Suppressor macrophage treated with lipopolysaccharide for 1 hour (primary cell): Measurements from ENCODE around the gene OCRL.
A peak's percentile ranks its signal among the peaks of the same experiment; 100 is the strongest.

Experiments used
- DNase-seq, 3 donors: peaks; one replicate each; pipeline ENCODE4 v3.0.0-alpha.2; 2020 to 2022

Gene OCRL

GRCh38 chrX:129540068-129540653 lies at the start of gene OCRL:
OCRL (plus strand) TSS chrX:129540259; CDS start chrX:129540440, 181 bp downstream.
- peak; percentile 70 to 84 (median 80) for DNase-seq

DNA sequence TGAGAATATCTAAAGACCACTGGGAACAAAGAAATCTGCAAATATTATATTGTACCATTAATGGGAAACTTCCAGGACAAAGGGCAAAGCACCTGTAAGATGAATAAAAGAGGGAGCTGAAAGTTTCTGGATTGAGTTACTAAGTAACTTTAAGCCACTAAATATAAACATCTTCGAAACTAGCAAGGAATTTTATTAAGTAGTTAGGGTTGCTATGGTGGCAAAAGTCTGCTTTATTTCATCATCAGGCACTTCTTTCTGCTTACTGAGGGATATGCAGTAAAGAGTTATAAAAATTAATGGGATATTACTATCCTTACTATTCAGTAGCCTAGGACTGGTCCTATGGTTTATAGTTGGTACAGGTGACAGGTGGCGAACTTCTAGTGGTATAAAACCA lies 49.7 kb upstream of the OCRL start:
- no peak for DNase-seq

DNA sequence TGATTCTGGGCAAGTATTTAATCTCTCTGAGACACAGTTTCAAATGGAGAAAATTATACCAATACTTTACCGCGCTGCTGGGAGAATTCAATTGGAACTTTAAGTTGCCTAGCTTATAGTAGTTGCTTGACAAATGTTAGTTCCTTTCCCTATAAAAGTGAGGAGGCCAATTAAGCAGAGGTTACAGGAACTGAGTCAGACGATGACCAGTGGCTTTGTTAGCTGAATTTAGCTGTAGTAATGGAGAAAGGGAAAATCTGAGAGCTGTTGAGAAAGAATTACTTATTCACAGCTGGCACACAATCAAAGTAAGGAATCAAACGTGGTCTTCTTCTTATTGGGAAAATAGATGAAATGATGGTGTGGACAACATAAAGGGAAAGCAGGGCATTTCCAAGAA lies 46.4 kb upstream of the OCRL start:
- peak; percentile 2 to 43 (median 17) for DNase-seq

DNA sequence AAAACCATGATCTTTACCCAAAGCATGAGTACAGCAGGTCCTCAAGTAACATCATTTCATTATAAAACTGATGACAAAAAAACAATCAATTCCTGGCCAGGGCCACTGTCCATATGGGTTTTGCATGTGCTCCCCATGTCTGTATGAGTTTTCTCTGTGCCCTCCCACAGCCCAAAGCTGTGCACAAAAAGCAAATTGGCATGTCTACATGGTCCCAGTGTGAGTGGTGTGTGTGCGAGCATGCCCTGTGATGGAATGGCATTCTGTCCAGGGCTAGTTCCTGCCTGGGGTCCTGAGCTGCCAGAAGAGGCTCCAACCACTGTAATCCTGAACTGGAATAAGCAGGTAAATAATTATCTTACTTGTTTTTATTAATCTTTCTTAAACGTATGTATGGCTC lies 45.2 kb upstream of the OCRL start:
- DNase-seq = no peak

DNA sequence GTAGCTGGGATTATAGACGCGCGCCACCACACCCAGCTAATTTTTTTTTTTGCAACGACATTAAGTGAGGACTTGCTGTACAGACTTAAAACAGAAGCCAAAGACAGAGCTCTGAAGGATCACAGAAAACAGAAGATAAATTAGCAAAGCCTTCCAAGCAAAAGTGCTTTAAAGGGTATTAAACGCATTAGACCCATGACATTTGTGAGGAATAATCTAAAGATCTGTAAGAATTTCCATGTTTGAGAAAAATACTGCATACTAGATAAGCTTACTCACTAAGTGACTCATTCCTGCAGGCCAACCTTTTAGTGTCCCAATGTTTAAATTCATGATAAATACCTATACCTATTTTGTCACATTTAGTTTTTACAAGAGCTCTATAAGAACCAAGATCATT lies 44.2 kb upstream of the OCRL start:
- no peak for DNase-seq

DNA sequence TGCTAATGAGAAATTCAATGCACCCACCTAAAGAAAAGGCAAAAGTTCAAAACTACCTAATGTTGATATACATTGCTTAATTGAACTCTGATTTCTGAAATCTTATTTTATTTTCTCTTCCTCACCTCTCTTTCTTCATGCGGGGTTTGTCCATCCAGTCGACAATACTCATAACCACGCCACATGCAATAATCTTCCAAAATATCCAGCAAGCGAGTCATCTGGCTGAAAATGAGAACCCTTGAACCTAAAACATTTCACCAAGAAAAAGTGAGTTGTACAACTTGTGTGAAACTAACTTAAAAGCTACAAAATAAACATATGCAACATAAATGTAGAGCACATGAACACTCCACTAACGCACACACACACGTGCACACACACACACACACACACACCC lies 43.4 kb upstream of the OCRL start:
- no peak for DNase-seq

- DNase-seq = no peak
Observed at GRCh38 chrX:129497146-129497843, 42.8 kb upstream of the OCRL start.

- no peak for DNase-seq
Observed at GRCh38 chrX:129510331-129510730, 29.7 kb upstream of the OCRL start.

DNA sequence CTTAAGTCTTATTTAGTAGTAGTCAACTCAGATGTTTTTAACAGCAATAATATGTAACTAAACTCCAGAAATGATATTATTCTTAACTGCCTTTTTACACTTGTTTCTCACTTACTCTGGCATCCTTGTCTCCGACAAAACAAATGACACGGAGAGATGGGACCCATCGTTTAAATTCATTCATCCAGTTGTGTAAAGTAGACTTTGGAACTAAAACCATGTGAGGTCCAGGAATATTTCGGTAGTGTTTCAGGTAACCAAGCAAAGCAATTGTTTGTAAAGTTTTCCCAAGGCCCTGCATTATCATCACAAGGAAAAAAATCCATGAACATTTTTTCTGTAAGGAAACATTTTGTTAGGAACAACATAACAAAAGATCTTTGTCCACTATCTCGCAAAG lies 28.4 kb upstream of the OCRL start:
- no peak for DNase-seq

- DNase-seq = no peak
Observed at GRCh38 chrX:129512409-129512808, 27.6 kb upstream of the OCRL start.

DNA sequence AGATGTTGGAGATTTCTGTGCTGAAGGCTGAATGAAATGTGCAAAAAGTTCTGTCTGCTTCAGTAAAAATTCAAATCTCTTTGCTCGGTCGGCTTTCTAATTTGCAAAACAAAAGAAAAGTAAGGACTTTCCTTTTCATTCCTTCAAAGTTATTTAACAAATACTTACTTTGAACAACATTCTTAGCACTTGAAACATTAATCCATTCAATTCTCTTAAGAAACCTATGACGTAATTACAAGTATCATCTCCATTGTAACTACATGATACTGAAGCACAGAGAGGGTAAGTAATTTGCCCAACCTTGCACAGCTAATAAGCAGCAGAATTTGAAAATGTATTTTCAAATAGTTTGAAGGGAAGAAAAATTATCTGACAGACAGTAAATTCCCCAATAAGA lies 23.7 kb upstream of the OCRL start:
- DNase-seq = no peak

DNA sequence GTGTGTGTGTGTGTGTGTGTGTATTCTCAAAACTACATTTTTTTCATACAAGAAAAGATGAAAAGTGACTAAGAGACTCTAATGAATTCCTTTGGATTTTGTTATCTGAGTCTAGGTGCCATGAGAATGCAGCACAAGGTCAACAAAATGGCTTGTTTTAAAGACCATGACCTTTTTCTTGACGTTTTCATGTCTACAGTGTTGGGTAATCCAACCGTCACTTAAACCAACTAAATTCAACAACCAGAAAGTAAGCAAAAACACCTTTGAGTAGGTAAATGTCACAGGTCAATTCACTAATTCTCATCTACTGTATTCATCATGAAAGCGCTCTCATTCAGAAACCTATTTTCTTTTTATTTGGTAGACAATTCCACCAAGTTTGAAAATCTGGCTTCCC lies 19.9 kb upstream of the OCRL start:
- no peak for DNase-seq

DNA sequence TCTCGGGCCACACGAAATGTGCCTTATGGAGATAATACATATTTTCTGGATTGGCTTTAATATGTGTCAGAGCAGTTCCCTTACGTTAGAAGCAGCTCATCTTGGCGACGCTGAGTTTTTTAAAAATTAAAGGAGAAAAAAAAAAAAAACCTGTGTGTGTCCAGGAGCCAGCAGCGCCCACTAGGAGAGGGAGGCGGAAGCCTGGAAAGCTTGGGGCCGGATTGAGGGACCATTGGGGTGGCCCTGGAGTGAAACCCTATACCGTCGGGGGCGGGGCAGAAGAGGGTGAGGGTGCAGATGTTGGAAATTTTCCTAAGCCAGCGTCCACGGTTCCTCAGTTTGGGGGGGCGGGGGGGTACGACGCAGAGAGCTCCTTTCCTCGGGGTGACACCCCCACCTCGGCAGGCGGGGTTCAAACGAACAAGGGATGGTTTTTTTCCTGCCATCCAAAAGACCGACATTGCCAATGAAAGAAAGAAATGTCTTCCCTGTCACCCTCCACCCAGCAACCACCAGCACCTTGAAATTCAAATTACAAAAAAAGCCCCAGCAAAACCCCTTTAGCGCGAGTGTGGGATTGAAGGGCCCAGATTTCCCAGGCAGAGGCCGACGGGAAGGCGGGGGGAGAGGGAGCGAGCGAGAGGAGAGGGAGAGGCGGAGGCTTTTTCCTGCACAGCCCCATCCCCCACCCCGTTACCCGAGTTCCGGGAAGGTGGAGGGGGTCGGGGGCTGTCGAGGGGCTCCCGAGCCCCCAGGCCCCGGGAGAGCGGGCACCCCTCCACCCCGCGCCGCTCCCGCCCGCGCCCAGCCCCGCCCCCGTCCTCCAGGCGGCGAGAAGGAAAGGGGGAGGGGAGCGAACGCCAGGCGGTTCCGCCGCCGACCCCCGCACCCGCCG lies 17.6 kb upstream of the OCRL start:
- DNase-seq = peak; percentile 34 to 55 (median 48)

DNA sequence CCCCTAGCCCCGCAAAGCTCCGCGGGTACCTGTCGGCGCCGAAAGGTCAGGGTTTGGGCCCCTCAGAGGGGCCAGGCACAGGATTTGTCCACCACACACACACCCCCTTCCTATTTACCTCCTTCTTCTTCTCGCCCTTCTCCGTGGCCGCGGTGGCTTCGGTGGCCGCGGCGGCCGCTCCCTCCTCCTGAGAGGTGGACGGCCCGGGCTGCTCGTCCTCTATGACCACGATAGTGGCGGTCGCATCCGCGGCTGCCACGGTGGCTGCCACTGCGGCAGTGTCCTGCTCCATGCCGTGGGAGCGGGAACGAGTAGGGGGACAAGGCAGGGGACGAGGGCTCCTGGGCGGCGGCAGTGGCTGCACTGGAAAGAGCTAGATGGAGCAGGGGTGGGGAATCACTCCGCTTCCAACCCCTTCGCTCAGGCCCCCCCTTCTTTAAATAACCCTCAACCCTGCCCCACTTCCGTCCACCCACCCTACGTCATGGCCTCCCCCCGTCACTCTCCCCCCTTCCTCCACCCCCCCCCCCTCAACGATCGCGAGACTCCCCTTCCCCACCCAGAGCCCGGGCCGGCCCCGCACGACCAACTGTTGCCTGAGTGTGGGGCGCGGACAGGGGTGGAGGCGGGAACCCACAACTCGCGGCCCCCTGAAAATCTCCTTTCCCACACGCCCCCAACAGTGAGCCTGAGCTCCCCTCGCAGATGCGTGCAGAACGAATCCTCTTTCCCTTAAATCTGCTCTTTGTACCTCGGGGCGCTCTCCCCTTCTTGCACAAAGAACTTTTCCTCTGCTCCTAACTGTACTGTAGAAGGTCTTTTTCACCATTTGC lies 16.8 kb upstream of the OCRL start, which contains the start of gene SMARCA1:
Gene SMARCA1 (minus strand): TSS at position 412 of the 833 bp plus-strand sequence. CDS start 120 bp downstream, at position 292.
- DNase-seq = peak in 1 of 3 donors; percentile 17

DNA sequence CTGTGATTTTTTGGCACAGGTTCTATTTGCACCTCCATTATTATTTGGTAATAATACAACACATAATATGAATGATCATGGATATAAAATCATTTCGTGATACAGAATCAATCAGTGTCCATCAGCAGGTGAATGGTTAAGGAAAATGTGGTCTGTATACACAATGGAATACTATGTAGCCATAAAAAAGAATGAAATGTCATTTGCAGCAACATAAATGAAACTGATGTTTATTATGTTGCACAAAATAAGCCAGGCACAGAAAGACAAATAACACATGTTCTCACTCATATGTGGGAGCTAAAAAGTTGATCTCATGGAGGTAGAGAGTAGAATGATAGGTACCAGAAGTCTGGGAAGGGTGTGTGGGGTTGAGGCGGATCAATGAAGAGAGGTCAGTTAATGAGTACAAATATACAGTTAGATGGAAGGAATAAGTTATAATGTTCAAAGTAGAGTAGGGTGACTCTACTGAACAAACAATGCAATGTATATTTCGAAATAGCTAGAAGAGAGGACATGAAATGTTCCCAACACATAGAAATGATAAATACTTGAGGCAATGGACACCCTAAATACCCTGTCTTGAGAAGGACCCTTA lies 15.7 kb upstream of the OCRL start:
- no peak for DNase-seq

DNA sequence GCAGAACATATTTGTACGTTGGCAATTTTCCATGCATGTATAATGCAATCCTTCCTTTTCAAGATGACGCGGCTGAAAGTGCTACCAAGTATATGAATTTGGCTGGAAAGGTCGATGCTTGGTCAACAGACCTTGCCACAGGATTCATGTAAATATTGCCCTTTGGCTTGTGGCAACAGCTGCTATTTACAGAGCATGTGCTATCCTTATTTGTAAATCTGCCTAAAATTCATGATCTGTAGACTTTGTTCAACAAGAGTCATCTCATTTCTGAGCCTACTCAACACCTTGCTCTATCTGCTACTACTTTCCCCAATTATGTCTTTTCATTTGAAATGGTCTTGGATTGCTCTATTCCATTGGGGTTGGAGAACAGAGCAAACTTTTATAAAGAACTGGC lies 14.9 kb upstream of the OCRL start:
- DNase-seq = no peak

DNA sequence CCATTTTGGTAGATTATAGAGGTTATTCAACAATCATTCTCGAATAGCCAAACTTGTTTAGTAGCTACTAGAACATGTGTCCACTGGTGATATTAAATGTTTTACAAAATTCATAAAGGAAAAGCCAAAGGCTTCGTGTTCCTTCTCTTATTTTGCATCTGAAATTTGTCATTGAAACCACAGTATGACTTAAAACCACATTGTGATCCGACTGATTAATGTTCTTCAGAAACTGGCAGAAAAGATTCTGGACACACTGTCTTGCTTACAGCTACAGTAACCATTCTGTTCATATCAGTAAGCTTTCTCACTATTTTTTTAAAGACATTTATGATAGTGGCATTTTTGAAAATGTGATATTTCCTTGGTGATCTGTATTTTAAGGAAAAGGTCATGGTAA lies 14.2 kb upstream of the OCRL start:
- no peak for DNase-seq

- no peak for DNase-seq
Observed at GRCh38 chrX:129529685-129530281, 10.3 kb upstream of the OCRL start.

DNA sequence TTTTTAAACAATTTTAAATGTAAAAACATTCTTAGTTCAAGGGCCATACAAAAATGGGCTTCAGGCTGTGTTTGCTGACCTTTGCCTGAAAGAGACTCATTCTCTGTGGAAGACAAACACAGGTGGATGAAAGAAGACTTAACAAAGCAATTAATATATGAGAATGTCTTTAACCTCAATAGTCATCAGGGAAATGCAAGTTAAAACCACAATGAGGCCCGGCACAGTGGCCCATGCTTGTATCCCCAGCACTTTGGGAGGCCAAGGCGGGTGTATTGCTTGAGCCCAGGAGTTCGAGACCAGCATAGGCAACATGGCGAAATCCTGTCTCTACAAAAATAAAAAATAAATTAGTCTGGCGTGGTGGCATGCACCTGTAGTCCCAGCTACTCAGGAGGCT lies 9.6 kb upstream of the OCRL start:
- no peak for DNase-seq

- no peak for DNase-seq
Observed at GRCh38 chrX:129531132-129531531, 8.9 kb upstream of the OCRL start.

DNA sequence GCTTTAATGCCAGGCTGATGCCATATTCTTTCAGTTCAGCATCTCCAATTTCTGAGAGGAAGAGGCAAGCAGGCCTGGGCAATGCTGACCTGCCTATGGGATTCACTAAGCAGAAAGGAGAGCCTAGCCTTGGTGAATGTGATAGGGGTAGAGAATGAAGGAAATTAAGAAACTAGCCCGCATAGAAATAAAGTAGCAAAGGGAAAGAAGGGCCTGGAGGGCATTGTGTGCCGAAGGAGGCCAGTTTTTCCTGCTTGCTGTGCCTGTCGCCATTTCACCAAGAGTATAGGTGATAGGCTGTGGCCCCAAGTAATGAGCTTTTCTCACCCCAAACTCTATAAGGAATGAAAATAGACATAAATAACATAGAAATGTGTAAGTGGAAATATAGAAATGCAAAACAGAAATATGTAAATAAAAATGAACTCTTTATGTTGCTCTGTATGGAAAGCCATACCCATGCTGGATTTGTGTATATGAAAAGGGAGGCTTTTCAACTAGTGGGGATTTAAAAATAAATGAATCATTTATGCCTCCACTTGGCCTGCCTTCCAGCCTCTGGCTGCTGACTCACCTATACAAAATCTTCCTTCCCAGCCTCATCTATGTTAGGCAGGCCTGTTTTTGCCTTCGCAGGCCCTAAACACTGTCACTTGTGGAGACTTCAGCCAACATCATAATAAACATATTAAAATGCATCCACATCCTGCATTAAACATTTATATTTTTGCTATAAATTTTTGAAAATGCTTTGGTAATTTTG lies 5.1 kb upstream of the OCRL start:
- no peak for DNase-seq
